ENCODE measurements around the gene CIITA. TPM values are rescaled to one million over a fixed set of nuclear protein-coding genes. Genes with fewer than 3 reads are reported as not detected.

The CIITA gene
- total RNA-seq, 1 donor from 2014 or later, result 9.4 TPM

DNA sequence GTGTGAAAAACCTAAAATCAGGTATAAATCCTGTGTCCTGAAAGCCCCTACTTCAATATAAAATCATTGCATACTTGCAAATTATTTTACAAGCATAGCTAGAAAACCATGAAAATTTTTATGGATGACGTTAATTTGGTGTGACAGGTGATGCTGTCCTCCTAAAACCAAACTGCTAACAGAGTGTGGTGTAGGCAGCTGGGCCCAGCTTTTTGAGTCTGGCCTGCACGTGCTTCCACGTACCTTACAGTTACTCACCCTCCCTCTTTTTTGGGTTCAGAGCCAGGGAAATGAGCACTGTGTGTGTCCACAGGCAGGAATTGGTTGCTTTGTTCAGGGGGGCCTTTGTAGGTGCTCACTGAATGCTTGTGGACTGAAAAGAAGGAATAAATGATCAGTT is 103.8 kb downstream of the CIITA start:
- H3K27ac ChIP-seq (replicated peaks), result peak overlapping the region; percentile 62
- H3K4me3 ChIP-seq, result no peak overlapping the region
- DNase-seq, result no peak
- TF ChIP-seq, protein P1, sequence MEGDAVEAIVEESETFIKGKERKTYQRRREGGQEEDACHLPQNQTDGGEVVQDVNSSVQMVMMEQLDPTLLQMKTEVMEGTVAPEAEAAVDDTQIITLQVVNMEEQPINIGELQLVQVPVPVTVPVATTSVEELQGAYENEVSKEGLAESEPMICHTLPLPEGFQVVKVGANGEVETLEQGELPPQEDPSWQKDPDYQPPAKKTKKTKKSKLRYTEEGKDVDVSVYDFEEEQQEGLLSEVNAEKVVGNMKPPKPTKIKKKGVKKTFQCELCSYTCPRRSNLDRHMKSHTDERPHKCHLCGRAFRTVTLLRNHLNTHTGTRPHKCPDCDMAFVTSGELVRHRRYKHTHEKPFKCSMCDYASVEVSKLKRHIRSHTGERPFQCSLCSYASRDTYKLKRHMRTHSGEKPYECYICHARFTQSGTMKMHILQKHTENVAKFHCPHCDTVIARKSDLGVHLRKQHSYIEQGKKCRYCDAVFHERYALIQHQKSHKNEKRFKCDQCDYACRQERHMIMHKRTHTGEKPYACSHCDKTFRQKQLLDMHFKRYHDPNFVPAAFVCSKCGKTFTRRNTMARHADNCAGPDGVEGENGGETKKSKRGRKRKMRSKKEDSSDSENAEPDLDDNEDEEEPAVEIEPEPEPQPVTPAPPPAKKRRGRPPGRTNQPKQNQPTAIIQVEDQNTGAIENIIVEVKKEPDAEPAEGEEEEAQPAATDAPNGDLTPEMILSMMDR (IDR thresholded peaks at IDR 0.05; ENCODE audit: borderline replicate concordance), result no peak
- intact Hi-C loops (cut with micrococcal nuclease), result no loop called here
- H3K4me1 ChIP-seq, result peaks cover 14% of the 10 kb centered on the region
- no peaks in the 10 kb centered on the region for H3K9me3 ChIP-seq (replicated peaks)
- no peaks in the 10 kb centered on the region for H3K27me3 ChIP-seq (ENCODE audit: low read depth)
- peaks cover 60% of the 10 kb centered on the region for H3K36me3 ChIP-seq

DNA sequence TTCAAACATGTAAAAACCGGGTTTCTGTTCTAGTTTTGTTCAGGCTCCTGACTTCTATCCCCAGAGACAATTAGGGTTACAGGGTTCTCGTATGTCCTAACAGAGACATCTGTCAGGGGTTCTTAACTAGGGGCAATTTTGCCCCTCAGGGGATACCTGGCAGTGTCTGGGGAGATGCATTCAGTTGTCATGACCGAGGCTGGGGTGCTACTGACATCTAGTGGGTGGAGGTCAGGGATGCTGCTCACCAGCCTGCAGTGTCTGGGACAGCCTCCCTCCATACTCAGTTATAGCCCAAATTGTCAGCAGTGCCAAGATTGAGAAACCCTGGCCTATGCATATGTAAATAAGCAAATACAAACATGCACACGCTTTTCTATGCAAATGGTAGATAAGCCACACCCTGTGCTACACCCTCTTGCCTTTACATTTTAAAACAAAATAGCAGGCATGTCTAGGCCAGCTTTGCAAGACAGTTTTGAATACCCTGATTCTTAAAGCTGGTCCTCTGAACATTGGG is 104.8 kb downstream of the CIITA start:
- Histone ChIP-seq H3K4me3 (no peak overlapping the region), H3K4me1 (peaks cover 14% of the 10 kb centered on the region), H3K9me3 (replicated peaks) (no peaks in the 10 kb centered on the region), H3K36me3 (peaks cover 59% of the 10 kb centered on the region), H3K27ac (replicated peaks) (peak overlapping the region; percentile 56), H3K27me3 (ENCODE audit: low read depth) (no peaks in the 10 kb centered on the region)
- intact Hi-C loops (cut with micrococcal nuclease), result no loop called here
- no peak for DNase-seq
- TF ChIP-seq, protein P1 (IDR thresholded peaks at IDR 0.05; ENCODE audit: borderline replicate concordance), result peak; percentile 28

DNA sequence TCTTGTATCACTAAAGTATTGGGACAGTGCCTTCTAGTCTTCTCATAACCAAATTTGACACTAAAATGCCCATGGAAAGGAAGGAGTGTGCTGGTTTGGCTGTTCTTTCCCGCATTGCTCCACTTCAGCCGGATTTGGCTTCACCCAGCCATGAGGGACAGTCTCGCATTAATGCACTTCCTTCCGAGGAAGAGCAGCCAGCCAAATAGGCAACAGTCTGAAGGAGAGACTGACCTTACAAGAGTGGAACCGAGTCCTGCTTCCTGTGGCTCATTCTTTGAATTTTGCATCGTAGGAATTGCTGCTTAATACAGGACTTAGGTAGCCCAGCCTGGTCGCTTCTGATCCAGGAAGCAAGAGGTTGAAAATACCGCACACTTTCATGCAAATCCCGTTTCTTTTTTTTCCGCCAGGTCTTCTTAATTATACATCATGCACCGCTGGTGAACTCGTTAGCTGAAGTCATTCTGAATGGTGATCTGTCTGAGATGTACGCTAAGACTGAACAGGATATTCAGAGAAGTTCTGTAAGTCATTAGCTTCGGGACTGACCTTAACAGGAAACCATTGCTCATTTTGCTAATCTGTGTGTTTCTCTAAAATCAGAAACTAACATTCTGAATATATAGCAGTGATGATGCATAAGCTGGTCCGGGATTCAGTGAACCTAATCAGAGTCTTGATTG is 105.6 kb downstream of the CIITA start:
- TF ChIP-seq, protein P1 (IDR thresholded peaks at IDR 0.05; ENCODE audit: borderline replicate concordance), result no peak
- intact Hi-C loops (cut with micrococcal nuclease), result no loop called here
- peaks cover 57% of the 10 kb centered on the region for H3K36me3 ChIP-seq
- no peak for DNase-seq
- H3K4me1 ChIP-seq, result peaks cover 14% of the 10 kb centered on the region
- peak overlapping the region; percentile 56 for H3K27ac ChIP-seq (replicated peaks)
- no peak overlapping the region for H3K4me3 ChIP-seq
- H3K9me3 ChIP-seq (replicated peaks), result no peaks in the 10 kb centered on the region
- H3K27me3 ChIP-seq (ENCODE audit: low read depth), result no peaks in the 10 kb centered on the region

DNA sequence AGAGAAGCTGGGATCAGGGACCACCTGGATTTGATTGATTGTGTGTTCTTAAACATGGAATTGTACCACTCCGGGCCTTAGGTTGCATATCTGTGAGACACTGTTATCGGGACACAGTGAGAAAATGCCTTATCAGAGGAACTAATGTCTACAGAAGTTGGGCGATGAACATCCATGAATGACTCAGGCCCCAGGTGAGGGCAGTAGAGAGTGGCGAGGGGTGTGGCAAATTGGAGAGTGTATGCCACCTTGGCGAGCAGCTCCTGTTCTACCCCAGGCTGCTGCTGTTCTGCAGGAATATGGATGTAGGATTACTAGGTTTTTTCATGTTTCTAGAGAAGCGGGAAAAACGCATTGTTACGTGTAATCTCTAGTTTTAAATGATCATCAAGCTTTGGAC is 106.2 kb downstream of the CIITA start:
- no peak for DNase-seq
- Histone ChIP-seq H3K9me3 (replicated peaks) (no peaks in the 10 kb centered on the region), H3K27me3 (ENCODE audit: low read depth) (no peaks in the 10 kb centered on the region), H3K4me3 (no peak overlapping the region), H3K4me1 (peaks cover 14% of the 10 kb centered on the region), H3K36me3 (peaks cover 57% of the 10 kb centered on the region), H3K27ac (replicated peaks) (peak overlapping the region; percentile 56)
- intact Hi-C loops (cut with micrococcal nuclease), result no loop called here
- TF ChIP-seq, protein P1 (IDR thresholded peaks at IDR 0.05; ENCODE audit: borderline replicate concordance), result peak; percentile 32

DNA sequence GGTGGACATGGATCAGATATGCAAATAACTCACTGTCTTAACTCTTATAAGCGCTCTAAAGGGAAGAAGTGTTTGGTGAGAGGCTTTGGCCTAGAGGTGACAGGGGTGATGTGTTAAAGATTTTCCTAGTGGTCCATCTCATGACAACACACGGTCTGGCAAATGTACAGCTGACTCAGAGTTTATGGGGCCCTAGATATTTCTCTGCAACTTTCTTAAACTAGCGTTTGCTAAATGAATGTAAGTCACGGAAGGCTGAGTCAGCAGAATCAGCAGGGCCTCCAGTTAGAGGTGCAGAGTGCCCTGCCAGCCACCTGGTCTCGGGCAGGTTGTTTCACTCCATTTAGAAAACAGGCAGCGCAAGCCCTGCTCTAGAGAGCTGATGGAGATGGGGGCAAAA is 107.5 kb downstream of the CIITA start:
- intact Hi-C loops (cut with micrococcal nuclease), result no loop called here
- H3K27ac ChIP-seq (replicated peaks), result no peak overlapping the region
- H3K36me3 ChIP-seq, result peaks cover 59% of the 10 kb centered on the region

More for the DNA sequence above, 107.5 kb downstream of the CIITA start:
- TF ChIP-seq, protein P1 (IDR thresholded peaks at IDR 0.05; ENCODE audit: borderline replicate concordance), result no peak
- no peak for DNase-seq
- H3K4me1 ChIP-seq, result peaks cover 14% of the 10 kb centered on the region
- no peak overlapping the region for H3K4me3 ChIP-seq
- no peaks in the 10 kb centered on the region for H3K9me3 ChIP-seq (replicated peaks)
- H3K27me3 ChIP-seq (ENCODE audit: low read depth), result no peaks in the 10 kb centered on the region

Other genes with a start within 250 kb of the CIITA start
- gene TEKT5, start 182.3 kb upstream of the CIITA start, total RNA-seq, result not detected
- 50.6 TPM for gene NUBP1, start 133.4 kb upstream of the CIITA start, total RNA-seq
- 0.22 TPM for gene TVP23A, start 58.4 kb upstream of the CIITA start, total RNA-seq
- 110 TPM for gene DEXI, start 65.3 kb downstream of the CIITA start, total RNA-seq
- 24.6 TPM for gene CLEC16A, start 67.4 kb downstream of the CIITA start, total RNA-seq